Smooth muscle cell (in vitro differentiated cells): ENCODE data around the gene ZYX. TPM values are rescaled to one million over a fixed set of nuclear protein-coding genes. Genes with fewer than 3 reads are reported as not detected.

Experiments
- DNase-seq: peaks from one replicate; lab custom pipeline; 2025; ENCODE audit not compliant: unreplicated experiment; lab: John Stamatoyannopoulos, UW
- H2AFZ ChIP-seq: fragments of 200-600 bp; sonication (generic); 2 replicates; pipeline ENCODE4 v1.6.0; 2016; ENCODE audit warnings: antibody characterized with exemption, low read depth, mild to moderate bottlenecking
- H3F3A ChIP-seq: fragments of 200-600 bp; sonication (generic); 2 replicates; pipeline ENCODE4 v1.6.0; 2017; ENCODE audit warnings: antibody characterized with exemption, low read depth
- H3K27ac ChIP-seq: fragments of 200-600 bp; sonication (generic); 2 replicates; pipeline ENCODE4 v1.5.1; 2016; ENCODE audit warnings: low read depth, mild to moderate bottlenecking
- H3K27me3 ChIP-seq: fragments of 200-600 bp; sonication (generic); 2 replicates; pipeline ENCODE4 v1.6.1; 2016; ENCODE audit warnings: low read depth, mild to moderate bottlenecking
- H3K36me3 ChIP-seq: fragments of 200-600 bp; sonication (generic); 2 replicates; pipeline ENCODE4 v1.5.1; 2016; ENCODE audit warnings: low read depth
- H3K4me1 ChIP-seq: fragments of 200-600 bp; sonication (generic); 2 replicates; pipeline ENCODE4 v1.5.1; 2016; ENCODE audit warnings: low read depth
- H3K4me2 ChIP-seq: fragments of 200-600 bp; sonication (generic); 2 replicates; pipeline ENCODE4 v1.6.0; 2016; ENCODE audit warnings: mild to moderate bottlenecking
- H3K4me3 ChIP-seq: fragments of 200-600 bp; sonication (generic); 2 replicates; pipeline ENCODE4 v1.5.1; 2016; ENCODE audit warnings: mild to moderate bottlenecking
- H3K79me2 ChIP-seq: fragments of 200-600 bp; sonication (generic); 2 replicates; pipeline ENCODE4 v1.6.0; 2016; ENCODE audit warnings: low read depth, mild to moderate bottlenecking
- H3K9ac ChIP-seq: fragments of 200-600 bp; sonication (generic); 2 replicates; pipeline ENCODE4 v1.6.0; 2016; ENCODE audit warnings: low read depth
- H3K9me3 ChIP-seq: fragments of 200-600 bp; sonication (generic); replicated peaks from 2 replicates; pipeline ENCODE4 v1.5.1; 2016; ENCODE audit warnings: low read depth
- H4K20me1 ChIP-seq: fragments of 200-600 bp; sonication (generic); 2 replicates; pipeline ENCODE4 v1.6.0; 2016; ENCODE audit warnings: low read depth
- WGBS: methylation state at CpG from one replicate; pipeline ENCODE4 v1.1.7; 2016; ENCODE audit warnings: low lambda C conversion rate; 5-methylcytosine and 5-hydroxymethylcytosine counted together
- polyA plus RNA-seq: library from polyadenylated mRNA; unstranded; fragments of >200 nt; fragmentation: Nextera tagmentation; extraction: Ambion mirVana; gene quantifications from 2 replicates; pipeline ENCODE4 v1.2.1, GENCODE V29; 2016
- total RNA-seq: library from RNA; depleted of rRNA; stranded (reverse); fragments of >200 nt; gene quantifications from 2 replicates; pipeline ENCODE4 v1.2.3, GENCODE V29; 2014
- TF ChIP-seq, protein P1 (sequence below): fragments of 200-600 bp; sonication (generic); IDR thresholded peaks from 2 replicates; pipeline ENCODE4 v1.5.1; 2017; ENCODE audit warnings: borderline replicate concordance, mild to moderate bottlenecking, antibody characterized with exemption; ENCODE audit not compliant: insufficient read depth, poor library complexity, severe bottlenecking

ZYX gene
- total and polyA plus RNA-seq, 2 experiments from 2014 or later: 71.1 to 322 TPM

DNA sequence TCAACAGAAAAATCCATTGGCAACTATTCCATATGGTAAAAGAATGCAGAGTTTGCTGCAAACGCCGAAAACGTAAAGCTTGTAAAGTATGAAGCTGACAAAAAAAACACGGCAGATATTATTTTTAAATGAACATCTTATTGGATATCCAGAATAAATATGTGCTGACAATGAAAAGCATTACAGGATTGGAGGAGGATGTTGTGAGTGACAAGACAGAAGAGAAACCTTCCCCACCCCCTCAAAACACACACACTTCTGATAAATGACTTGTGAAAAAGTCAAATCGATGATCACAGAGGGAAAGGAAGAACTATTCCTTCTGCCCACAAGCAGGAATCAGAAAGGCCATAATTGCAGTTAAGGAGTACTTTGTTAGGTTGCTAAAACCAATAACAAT, 33.2 kb upstream of the ZYX start:
- no peak for DNase-seq
- Histone ChIP-seq H3K27me3 (peaks cover 19% of the 10 kb centered on the region), H3K4me3 (no peak overlapping the region), H3K36me3 (no peaks in the 10 kb centered on the region), H3K4me2 (no peak overlapping the region), H3F3A (no peaks in the 10 kb centered on the region), H3K79me2 (no peaks in the 10 kb centered on the region), H2AFZ (no peak overlapping the region), H3K9me3 (no peaks in the 10 kb centered on the region), H3K4me1 (peaks cover 13% of the 10 kb centered on the region), H3K9ac (no peak overlapping the region), H3K27ac (no peak overlapping the region), H4K20me1 (no peaks in the 10 kb centered on the region)
- TF ChIP-seq, protein P1, sequence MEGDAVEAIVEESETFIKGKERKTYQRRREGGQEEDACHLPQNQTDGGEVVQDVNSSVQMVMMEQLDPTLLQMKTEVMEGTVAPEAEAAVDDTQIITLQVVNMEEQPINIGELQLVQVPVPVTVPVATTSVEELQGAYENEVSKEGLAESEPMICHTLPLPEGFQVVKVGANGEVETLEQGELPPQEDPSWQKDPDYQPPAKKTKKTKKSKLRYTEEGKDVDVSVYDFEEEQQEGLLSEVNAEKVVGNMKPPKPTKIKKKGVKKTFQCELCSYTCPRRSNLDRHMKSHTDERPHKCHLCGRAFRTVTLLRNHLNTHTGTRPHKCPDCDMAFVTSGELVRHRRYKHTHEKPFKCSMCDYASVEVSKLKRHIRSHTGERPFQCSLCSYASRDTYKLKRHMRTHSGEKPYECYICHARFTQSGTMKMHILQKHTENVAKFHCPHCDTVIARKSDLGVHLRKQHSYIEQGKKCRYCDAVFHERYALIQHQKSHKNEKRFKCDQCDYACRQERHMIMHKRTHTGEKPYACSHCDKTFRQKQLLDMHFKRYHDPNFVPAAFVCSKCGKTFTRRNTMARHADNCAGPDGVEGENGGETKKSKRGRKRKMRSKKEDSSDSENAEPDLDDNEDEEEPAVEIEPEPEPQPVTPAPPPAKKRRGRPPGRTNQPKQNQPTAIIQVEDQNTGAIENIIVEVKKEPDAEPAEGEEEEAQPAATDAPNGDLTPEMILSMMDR: no peak
- 76% methylated on average over 5 of the region's 5 CpGs for WGBS

DNA sequence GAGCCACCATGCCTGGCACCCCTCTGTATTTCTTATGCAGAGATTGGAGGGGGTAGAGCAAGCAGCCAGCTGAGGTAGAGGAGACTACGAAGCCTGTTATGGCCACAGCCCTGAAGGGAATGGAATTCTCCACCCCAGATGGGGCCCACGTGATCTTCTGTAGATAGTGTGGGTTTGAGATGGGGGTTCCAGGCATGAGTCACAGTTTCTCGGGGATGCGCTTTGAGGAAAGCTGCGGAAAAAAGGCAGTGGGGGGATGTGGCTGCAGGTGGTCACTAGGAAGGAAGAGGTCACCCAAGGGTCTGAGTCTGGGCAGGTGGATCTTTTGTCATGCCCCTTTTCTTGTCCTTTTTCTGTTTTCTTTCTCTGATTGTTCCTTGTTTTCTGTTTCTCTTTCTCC, 30.1 kb upstream of the ZYX start:
- H3K4me3 ChIP-seq: no peak overlapping the region

DNA sequence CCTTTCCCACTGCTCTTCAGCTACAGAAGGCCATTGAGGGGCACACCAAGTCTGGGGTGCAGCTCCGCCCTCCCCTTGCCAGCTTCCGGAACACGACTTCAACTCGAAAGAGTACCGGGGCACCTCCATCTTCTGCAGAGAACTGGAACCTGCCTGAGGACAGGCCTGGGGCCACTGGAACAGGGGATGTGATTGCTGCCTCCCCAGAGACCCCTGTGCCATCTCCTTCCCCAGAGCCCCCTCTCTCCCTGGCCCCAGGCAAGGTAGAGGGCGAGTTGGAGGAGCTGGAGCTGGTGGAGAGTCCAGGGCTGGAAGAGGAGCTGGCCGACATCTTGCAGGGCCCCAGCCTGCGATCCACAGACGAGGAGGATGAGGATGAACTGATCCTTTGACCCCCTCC, 29.6 kb upstream of the ZYX start:
- no peaks in the 10 kb centered on the region for H3F3A ChIP-seq
- H3K36me3 ChIP-seq: no peaks in the 10 kb centered on the region
- peaks cover 15% of the 10 kb centered on the region for H3K4me1 ChIP-seq
- no peak for DNase-seq
- H3K4me3 ChIP-seq: no peak overlapping the region
- H3K9me3 ChIP-seq: no peaks in the 10 kb centered on the region
- 95% methylated on average over 9 of the region's 9 CpGs for WGBS
- no peak overlapping the region for H3K9ac ChIP-seq
- H4K20me1 ChIP-seq: no peaks in the 10 kb centered on the region
- TF ChIP-seq, protein P1: no peak
- no peak overlapping the region for H3K4me2 ChIP-seq
- peaks cover 3% of the 10 kb centered on the region for H3K27me3 ChIP-seq
- no peak overlapping the region for H3K27ac ChIP-seq
- H2AFZ ChIP-seq: no peak overlapping the region
- no peaks in the 10 kb centered on the region for H3K79me2 ChIP-seq

More for the DNA sequence above, 30.1 kb upstream of the ZYX start:
- no peaks in the 10 kb centered on the region for H4K20me1 ChIP-seq
- H2AFZ ChIP-seq: no peak overlapping the region
- H3K9ac ChIP-seq: no peak overlapping the region
- H3K4me2 ChIP-seq: no peak overlapping the region
- H3K27me3 ChIP-seq: peaks cover 8% of the 10 kb centered on the region
- H3K4me1 ChIP-seq: peaks cover 15% of the 10 kb centered on the region
- no peaks in the 10 kb centered on the region for H3K36me3 ChIP-seq
- no peak for DNase-seq
- no peaks in the 10 kb centered on the region for H3F3A ChIP-seq
- no peaks in the 10 kb centered on the region for H3K9me3 ChIP-seq
- 60% methylated on average over 5 of the region's 5 CpGs for WGBS
- TF ChIP-seq, protein P1: no peak
- no peak overlapping the region for H3K27ac ChIP-seq
- H3K79me2 ChIP-seq: no peaks in the 10 kb centered on the region

DNA sequence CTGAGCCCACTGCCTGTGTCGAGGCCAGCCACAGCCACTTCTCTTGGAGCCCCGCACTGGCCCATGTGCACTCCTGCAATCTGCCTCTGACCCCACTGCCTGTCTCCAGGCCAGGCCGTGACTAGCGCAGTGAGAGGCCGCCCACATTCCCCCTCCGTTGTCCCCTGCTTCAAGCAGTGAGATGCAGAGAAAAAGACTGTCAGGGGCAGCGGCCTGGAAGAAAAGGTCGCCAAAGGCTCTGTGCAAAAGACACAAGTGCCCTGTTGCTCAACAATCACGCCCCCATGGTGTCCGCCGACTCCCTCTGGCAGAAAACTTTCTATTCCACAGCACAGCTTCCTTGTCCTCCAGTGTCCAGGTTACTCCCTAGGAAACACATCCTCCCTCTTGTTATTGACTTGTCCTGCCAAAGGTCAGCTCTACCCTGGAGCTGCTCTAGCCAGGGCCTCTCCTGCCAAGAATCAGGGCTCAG, 28.6 kb upstream of the ZYX start:
- Histone ChIP-seq H3K4me1 (peaks cover 15% of the 10 kb centered on the region), H3F3A (no peaks in the 10 kb centered on the region), H3K9ac (no peak overlapping the region), H3K79me2 (no peaks in the 10 kb centered on the region), H3K4me3 (no peak overlapping the region), H3K36me3 (no peaks in the 10 kb centered on the region), H3K4me2 (no peak overlapping the region), H3K9me3 (no peaks in the 10 kb centered on the region), H3K27me3 (no peaks in the 10 kb centered on the region), H4K20me1 (no peaks in the 10 kb centered on the region), H2AFZ (no peak overlapping the region), H3K27ac (no peak overlapping the region)
- 83% methylated on average over 11 of the region's 11 CpGs for WGBS
- no peak for DNase-seq
- TF ChIP-seq, protein P1: no peak
